NCI-H1436 (cell line): Measurements from ENCODE around the gene EDIL3.
A peak's percentile ranks its signal among the peaks of the same experiment; 100 is the strongest.

Experiments used
- DNase-seq: peaks from one replicate; lab custom pipeline; 2025; lab: John Stamatoyannopoulos, UW

EDIL3 gene, protein sequence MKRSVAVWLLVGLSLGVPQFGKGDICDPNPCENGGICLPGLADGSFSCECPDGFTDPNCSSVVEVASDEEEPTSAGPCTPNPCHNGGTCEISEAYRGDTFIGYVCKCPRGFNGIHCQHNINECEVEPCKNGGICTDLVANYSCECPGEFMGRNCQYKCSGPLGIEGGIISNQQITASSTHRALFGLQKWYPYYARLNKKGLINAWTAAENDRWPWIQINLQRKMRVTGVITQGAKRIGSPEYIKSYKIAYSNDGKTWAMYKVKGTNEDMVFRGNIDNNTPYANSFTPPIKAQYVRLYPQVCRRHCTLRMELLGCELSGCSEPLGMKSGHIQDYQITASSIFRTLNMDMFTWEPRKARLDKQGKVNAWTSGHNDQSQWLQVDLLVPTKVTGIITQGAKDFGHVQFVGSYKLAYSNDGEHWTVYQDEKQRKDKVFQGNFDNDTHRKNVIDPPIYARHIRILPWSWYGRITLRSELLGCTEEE

DNA sequence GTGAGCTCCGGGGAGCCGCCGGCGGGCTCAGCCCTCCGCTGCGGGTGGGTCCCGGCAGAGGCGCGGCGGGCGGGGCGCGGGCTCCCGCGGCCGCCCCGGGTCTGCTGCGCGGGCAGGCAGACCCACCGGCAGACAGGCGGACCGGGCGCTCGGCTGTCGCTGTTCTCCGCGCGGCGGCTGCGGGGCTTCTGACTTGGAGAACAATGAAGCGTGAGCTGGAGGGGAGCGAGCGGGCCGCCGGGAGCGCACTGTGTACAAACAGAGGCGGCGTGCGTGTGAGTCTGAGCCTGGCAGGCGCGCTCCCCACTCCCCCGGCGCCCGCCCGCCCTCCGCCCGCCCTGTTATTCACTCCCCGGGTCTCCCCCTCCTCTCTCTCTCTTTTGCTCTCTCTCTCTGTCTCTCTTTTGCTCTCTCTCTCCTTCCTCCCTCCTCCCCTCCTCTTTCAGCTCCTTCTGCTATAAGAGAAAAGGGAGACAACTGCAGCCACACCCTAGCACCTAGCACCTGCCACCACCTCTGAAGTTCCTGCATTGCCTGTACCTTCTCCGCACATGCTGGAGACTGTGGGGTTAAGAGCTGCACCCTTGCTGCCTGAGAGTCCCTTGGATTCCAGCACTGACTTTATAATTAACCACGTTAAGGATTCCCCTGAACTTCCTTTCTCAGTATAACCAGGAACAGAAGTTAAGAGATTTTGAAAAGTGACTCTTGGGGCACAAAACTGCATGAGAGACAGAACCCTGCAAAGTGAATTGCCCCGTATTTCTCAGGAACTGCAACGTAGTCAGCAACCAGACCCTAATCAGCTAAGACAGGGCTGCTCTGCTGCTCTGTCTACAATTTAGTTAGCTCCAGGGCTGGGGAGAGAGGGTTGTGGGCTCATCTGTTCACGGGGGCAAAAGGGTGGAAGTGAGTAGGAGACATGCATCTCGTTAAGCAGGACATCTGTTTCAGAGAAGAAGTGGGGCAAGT is at the start of gene EDIL3:
EDIL3 (minus strand) TSS at position 277 of the 972 bp plus-strand sequence. CDS start 506 bp downstream, outside the sequence.
- no peak for DNase-seq

- no peak for DNase-seq
Observed at GRCh38 chr5:84433461-84433860, 48.8 kb upstream of the EDIL3 start.

DNA sequence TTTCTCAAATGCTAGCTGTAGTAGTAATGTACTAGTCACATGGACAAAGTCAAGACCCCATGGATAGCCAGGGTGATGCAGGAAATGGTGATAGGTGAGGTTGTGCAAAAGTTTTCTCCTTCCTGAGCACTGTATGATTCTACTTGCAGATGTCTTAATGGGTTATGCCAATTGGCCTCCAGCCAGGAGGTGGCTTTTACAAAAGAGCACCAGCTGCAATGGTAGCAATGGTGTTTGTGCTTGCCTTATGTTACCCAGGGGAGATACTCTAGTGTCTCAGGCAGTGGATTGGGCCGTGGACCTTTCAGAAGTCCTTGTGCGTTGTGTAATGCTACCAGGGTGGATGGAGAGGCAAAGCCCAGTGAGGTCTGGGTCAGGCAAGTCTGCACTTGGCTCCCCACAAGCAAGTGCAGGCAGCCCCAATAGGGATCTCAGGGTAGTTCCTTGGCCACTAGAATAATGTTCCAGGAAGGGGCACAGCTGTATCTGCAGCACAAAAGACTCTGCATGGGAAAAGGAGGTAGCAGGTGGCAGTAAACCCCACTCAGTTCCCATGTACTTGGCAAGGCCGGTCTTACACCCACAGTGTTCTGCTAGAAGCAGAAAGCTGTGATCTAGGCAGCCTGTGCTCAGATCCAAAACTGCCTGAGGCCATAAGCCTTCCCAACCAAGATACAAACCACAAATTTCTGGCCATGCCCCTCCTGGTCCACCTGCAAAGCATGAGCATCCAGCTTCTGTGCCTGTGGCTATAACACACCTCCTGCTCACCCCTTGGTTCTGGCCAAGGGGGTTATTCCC is 46.4 kb upstream of the EDIL3 start:
- DNase-seq = peak; percentile 35

DNA sequence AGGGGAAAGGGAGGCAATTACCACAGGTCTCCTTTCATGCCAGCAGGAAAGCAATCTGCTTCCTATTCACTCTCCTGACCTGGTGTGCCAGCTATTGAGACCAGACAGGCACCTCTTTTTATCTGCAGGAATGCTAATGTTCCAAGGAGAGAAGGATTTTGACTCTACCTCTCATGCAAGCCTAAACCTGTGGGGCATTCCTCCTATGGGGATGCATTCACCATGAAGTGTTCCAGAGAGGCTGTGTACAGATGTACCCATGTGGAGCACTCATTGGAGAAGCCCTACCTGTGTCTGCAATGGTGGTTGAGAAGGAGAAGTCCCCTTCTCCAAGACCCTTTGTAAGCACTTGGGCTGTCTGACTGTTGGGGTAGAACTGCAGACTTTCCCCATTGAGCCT is 45.4 kb upstream of the EDIL3 start:
- no peak for DNase-seq

DNA sequence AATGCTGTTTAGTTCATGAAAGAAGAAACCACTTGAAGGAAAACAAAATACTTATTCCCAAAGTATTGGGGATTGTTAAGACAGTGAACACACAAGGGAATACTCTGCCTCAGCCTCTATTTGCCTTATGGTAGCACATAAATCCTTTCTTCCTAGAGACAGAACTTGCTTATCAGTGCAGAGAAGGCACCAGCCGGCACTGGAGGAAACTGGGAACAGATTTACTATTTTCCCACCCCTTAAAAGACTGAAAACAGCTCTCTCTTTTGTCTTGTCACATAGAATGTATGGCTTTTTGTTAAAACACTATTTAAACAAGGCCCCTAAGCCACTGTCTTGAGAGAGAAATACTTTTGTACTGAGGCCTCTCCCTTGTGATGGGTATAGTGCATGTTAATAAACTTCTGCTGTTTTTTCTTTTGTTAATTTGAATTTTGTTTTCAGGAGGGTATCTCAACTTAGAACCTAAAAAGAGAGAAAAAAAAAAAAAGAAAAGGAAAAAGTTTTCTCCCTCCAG is 40.7 kb upstream of the EDIL3 start:
- no peak for DNase-seq

GRCh38 chr5:84419742-84420141 is 35.1 kb upstream of the EDIL3 start:
- no peak for DNase-seq

DNA sequence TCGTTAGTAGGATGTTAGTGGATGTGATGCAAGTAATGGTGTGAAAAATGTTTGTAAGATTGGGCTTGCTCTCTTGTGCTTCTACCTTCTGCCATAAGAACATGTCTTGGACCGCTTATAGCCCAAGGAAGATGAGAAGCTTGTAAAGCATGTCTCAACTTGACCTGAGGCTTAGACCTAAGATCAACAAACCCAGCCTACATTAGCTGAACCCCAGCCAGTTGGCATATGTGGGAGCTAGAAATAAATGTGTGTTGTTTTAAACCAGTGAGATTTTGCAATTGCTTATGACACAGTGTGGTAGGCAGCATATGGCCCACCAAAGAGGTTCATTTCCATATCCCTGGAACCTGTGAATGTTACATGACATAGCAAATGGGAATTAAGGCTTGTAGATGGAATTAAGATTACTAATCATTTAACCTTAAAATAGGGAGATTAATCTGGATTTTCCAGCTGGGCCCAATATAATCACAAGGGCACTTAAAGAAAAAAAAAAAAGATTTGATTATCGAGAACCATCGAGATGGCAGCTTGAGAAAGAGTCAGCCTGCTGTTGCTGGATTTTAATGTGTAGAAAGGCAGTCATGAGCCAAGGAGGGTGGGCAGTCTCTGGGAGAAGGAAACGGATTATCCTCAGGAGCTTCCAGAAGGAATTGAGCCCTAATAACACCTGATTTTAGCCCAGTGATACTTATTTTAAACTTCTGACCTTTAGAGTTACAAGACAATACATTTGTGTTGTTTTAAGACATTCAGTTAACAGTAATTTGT is 27.3 kb upstream of the EDIL3 start:
- no peak for DNase-seq

DNA sequence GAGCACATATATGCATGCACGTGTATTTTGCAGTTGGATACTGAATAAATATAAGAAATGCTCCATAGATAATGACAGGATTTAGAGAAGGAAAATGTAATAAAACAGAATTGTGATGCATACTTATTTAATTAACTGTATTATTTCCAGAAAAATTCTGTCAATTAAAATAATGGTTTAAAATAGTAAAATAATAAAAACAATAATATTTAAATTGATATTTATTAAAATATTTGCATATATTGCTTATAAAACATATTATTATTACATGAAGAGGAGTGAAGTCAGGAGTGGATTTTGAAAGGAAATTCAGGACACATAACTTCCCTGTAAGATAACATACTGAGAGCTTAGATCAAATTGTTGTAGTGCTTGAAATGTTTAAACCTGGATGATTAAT is 21.4 kb upstream of the EDIL3 start:
- no peak for DNase-seq

GRCh38 chr5:84403773-84404172 is 19.1 kb upstream of the EDIL3 start:
- DNase-seq = no peak

DNA sequence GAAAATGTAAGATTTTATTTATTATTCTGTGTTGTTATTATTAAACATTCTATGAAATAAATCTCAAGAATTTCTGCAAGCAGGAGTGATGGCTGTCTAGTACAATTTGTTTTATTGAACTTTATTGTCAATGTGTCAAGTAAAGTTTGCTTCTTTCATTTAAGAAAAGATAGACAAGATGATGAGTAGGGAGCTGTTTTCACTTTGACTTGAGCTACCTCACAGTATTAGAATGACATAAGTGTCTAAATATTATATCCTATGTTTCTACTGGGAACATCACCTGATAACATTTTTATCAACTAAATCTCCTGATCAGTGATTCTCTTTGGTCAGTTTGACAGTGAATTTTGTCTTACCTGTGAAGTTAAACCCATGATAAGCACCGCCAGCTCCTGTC is 12.7 kb upstream of the EDIL3 start:
- DNase-seq = no peak

DNA sequence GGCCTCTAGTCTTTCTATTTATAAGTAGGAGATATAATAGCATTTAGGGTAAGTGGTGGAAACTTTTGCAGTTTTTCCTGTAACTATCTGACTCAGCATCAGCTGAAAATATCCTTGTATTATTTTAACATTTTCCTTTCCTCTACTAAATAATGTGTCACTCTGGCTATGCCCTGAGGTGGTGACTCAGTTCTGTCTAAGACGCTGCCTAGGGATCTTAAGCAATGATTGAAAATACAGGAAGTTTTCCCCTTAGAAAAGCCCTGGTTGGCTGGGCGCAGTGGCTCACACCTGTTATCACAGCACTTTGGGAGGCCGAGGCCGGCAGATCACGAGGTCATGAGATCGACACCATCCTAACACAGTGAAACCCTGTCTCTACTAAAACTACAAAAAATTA is 9.3 kb upstream of the EDIL3 start:
- DNase-seq = no peak

DNA sequence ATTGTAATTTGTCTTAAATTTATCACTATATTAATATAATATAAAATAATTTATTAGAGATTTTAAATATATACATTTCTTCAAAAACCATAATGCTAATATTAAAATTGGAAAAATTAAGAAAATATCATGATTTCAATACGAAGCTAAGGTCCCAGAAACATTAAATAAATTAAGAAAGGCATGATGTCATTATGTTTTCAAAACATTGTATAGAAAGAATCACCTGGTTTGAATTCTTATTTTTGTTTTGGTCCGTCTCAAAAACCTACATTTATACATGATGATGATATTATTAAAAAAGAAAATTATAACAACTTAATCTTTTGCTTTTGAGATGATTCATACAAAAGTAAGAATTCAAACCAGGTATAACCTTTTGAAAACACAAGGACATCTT is 8.2 kb upstream of the EDIL3 start:
- no peak for DNase-seq

- DNase-seq = no peak
Observed at GRCh38 chr5:84385705-84386104, 1.0 kb upstream of the EDIL3 start.

- DNase-seq = no peak
Observed at GRCh38 chr5:84383816-84384603, 670 bp downstream of the EDIL3 start.

DNA sequence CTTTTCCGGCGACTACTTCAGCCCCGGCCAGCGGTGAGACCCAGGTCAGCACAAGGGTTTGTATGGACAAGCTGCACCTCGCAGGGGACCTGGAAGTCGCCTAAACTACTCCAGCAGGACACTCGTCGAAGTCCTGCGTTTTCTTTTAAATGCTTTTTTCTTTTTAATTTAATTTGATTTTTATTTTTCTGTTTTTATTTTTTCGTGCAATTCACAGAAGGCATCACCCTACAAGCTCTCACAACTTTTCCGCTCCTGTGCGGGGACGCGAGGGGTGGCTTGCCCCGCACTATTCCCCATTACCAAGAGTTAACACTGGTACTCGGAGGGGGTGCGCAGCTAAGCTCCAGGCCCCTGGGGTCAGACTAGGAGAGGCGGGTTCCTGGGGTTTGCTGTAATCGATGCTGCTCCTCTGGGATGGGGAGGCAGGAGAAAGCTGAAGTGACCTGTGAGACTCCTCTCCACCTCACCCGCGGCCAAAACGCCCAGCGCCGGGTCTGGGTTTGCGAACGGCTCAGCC is 1.3 kb downstream of the EDIL3 start:
- no peak for DNase-seq

DNA sequence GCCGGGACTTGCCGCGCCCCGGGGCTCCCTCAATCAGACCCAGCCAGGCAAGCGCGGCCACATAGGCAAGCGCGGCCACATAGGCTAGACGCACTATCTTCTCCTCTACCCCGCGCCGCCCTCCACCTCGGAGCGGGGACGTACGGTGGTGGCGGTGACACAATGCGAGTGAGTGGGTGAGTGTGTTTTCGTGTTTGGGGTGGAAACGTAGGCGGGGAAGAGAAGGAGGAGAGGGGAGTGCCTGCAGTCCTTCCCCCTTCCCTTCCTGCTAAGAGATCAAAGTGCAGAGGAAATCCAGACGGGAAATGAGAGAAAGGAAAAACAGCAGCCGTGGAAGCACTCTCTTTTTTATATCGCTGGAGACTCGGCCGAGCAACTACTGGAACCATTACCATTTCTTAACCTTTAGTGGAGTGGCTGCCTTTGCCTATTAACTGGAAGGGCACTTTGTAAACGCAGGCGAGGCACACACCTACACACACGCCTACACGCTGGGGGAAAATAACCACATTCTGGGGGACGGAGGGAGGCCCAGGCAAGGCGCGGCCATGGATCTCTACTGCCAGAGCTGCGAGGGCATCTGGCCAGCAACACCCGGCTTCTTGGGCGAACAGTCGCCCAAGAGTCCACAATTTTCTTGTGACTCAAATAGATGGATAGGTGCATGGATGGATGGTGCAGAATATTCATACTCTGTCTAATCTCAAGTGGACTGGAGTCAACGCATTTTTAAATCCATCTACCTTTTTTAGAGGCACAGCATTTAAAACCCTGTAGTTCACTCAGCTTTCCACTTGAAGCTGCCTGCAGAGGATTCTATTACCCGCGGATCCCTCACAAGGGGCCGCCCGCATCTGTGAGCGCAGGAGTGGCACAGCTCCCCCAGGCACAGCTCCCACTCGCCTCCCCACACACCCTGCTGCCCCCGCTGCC is 2.1 kb downstream of the EDIL3 start:
- no peak for DNase-seq

- no peak for DNase-seq
Observed at GRCh38 chr5:84381502-84382362, 2.9 kb downstream of the EDIL3 start.

- DNase-seq = no peak
Observed at GRCh38 chr5:84379749-84380148, 4.9 kb downstream of the EDIL3 start.
